CD4-positive, alpha-beta memory T cell (primary cell): ENCODE results near the gene POLR3C. TPM values are rescaled to one million over a fixed set of nuclear protein-coding genes. Genes with fewer than 3 reads are reported as not detected.
"Not testable (repeated sequence)": the region's sequence is repeated elsewhere in the genome, so short reads cannot be mapped to it uniquely, and the experiment has no call there.

Experiments used
- CTCF ChIA-PET: fragments of 350-600 bp; sonication (Branson Sonifier 250); formaldehyde crosslinking; loops from one replicate; lab custom pipeline; 2021; ENCODE audit warnings: inconsistent platforms; ENCODE audit not compliant: partially characterized antibody; lab: Charles Lee
- POLR2A ChIA-PET: fragments of 350-600 bp; sonication (Branson Sonifier 250); formaldehyde crosslinking; loops from one replicate; lab custom pipeline; 2021; ENCODE audit not compliant: partially characterized antibody; lab: Charles Lee
- DNase-seq, 5 donors: peaks; one replicate each; pipeline versions ENCODE4 v3.0.0 to v3.0.0-alpha.2; 2020 to 2022; ENCODE audit warnings: mixed read lengths in 1 of 5
- H3K27ac ChIP-seq: one replicate; pipeline ENCODE4 v1.7.0; 2013; ENCODE audit warnings: low read depth, low read length
- H3K27me3 ChIP-seq: 2 replicates; pipeline ENCODE4 v1.7.0; 2013; ENCODE audit warnings: mild to moderate bottlenecking, low read length, moderate library complexity; ENCODE audit not compliant: insufficient read depth
- H3K36me3 ChIP-seq: 2 replicates; pipeline ENCODE4 v1.7.0; 2013; ENCODE audit warnings: mild to moderate bottlenecking, low read length, moderate library complexity; ENCODE audit not compliant: insufficient read depth
- H3K4me1 ChIP-seq: 2 replicates; pipeline ENCODE4 v1.7.0; 2013; ENCODE audit warnings: mild to moderate bottlenecking, low read length, moderate library complexity; ENCODE audit not compliant: insufficient read depth
- H3K4me3 ChIP-seq, 2 donors: one replicate each; pipeline ENCODE4 v1.7.0; 2013; ENCODE audit warnings: low read length in 2 of 2, mild to moderate bottlenecking in 1 of 2
- H3K9me3 ChIP-seq, 2 donors: one replicate each; pipeline ENCODE4 v1.7.0; 2013; ENCODE audit warnings: low read length in 2 of 2, control low read depth in 1 of 2; ENCODE audit not compliant: control insufficient read depth in 1 of 2
- H3K27ac Mint-ChIP-seq, 7 donors: one replicate each; pipeline ENCODE4 v1.8.0; 2020 to 2021; ENCODE audit warnings: mixed read lengths in 7 of 7, mild to moderate bottlenecking in 6 of 7, inconsistent platforms in 3 of 7, moderate library complexity in 3 of 7
- H3K27me3 Mint-ChIP-seq, 2 donors: one replicate each; pipeline ENCODE4 v1.8.0; 2020 to 2021; ENCODE audit warnings: mixed read lengths in 2 of 2
- H3K36me3 Mint-ChIP-seq, 2 donors: one replicate each; pipeline ENCODE4 v1.8.0; 2020 to 2021; ENCODE audit warnings: mixed read lengths in 2 of 2, inconsistent platforms in 1 of 2, mild to moderate bottlenecking in 1 of 2
- H3K4me1 Mint-ChIP-seq, 4 donors: one replicate each; pipeline ENCODE4 v1.8.0; 2020 to 2021; ENCODE audit warnings: mixed read lengths in 4 of 4, mild to moderate bottlenecking in 1 of 4
- H3K4me3 Mint-ChIP-seq, 8 donors: one replicate each; pipeline ENCODE4 v1.8.0; 2020 to 2021; ENCODE audit warnings: mixed read lengths in 8 of 8, mild to moderate bottlenecking in 7 of 8, moderate library complexity in 6 of 8, inconsistent platforms in 3 of 8
- H3K9me3 Mint-ChIP-seq, 8 donors: one replicate each; pipeline ENCODE4 v1.8.0; 2020 to 2021; ENCODE audit warnings: mixed read lengths in 8 of 8, mild to moderate bottlenecking in 5 of 8, inconsistent platforms in 3 of 8, moderate library complexity in 1 of 8
- intact Hi-C: fragments of 100-400 bp; cut with micrococcal nuclease; formaldehyde crosslinking; loops from one replicate; pipeline ENCODE4 v1.15.1; 2023
- polyA plus RNA-seq, 2 donors: library from polyadenylated mRNA; unstranded; fragments of 300-500 nt; fragmentation: Illumina TruSeq; gene quantifications; one replicate each; pipeline ENCODE4 v1.2.3, GENCODE V29; 2021
- total RNA-seq, 2 experiments: library from RNA; stranded (reverse); gene quantifications; one replicate each; pipeline ENCODE4 v1.2.3, GENCODE V29; 2021

The POLR3C gene
- total and polyA plus RNA-seq, 4 experiments from 2014 or later: 43.5 to 52.0 (median 44.2) TPM

- Mint-ChIP-seq H3K9me3 (peaks cover 0 to 2% (median 0%) of the 10 kb centered on the region in 8 donors), H3K27me3 (no peaks in the 10 kb centered on the region), H3K27ac (peak overlapping the region in 2 of 7 donors; percentile 37 to 69), H3K4me1 (peaks cover 40 to 58% (median 47%) of the 10 kb centered on the region in 4 donors), H3K36me3 (peaks cover 9 to 15% of the 10 kb centered on the region in 2 donors), H3K4me3 (no peak overlapping the region)
- no peaks in the 10 kb centered on the region for H3K36me3 ChIP-seq
- no peak overlapping the region for H3K4me3 ChIP-seq
- no peak for DNase-seq
- intact Hi-C loops: no loop called here
- ChIA-PET CTCF (interaction anchor here (1.2 to 1.3 kb wide), 2 partner anchors 8 to 41 kb away, joined by 3 to 5 read pairs; partner anchors contain the start of gene NUDT17), POLR2A (no interaction called here)
- no peaks in the 10 kb centered on the region for H3K9me3 ChIP-seq
- no peak overlapping the region for H3K27ac ChIP-seq
- H3K4me1 ChIP-seq: no peaks in the 10 kb centered on the region
- no peaks in the 10 kb centered on the region for H3K27me3 ChIP-seq
Measured at GRCh38 chr1:145804235-145805045, 19.6 kb upstream of the POLR3C start.

DNA sequence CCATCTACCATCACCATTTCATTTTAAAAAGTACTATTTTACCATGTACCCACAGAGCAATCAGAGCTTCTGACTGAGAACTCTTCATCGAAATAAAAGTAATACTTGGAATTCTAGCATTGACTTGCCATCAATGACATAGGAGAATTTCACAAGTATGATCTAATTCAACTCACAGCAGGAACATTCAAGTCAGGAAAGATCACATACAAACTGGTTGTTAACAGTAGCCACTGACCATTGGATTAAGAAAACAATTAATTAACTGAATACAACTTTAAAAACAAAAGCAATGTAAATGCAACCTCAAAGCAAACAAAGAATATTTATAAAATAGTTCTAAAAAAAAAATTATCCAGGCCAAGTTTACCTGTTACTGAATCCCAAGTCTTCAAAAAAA is 18.9 kb upstream of the POLR3C start:
- peaks cover 36 to 54% (median 44%) of the 10 kb centered on the region in 4 donors for H3K4me1 Mint-ChIP-seq
- H3K27ac Mint-ChIP-seq: no peak overlapping the region
- H3K36me3 Mint-ChIP-seq: peaks cover 6 to 9% of the 10 kb centered on the region in 2 donors

GRCh38 chr1:145806408-145806807 is 17.6 kb upstream of the POLR3C start:
- H3K27me3 ChIP-seq: no peaks in the 10 kb centered on the region
- no peak overlapping the region for H3K27ac ChIP-seq
- H3K9me3 ChIP-seq: no peaks in the 10 kb centered on the region
- Mint-ChIP-seq H3K4me3 (no peak overlapping the region), H3K4me1 (peaks cover 31 to 47% (median 39%) of the 10 kb centered on the region in 4 donors), H3K9me3 (no peaks in the 10 kb centered on the region), H3K36me3 (peaks cover 4 to 5% of the 10 kb centered on the region in 2 donors), H3K27me3 (no peaks in the 10 kb centered on the region), H3K27ac (peak overlapping the region in 1 of 7 donors; percentile 4)
- H3K36me3 ChIP-seq: no peaks in the 10 kb centered on the region
- CTCF ChIA-PET: interaction anchor here (0.7 kb wide), 1 partner anchor 40 kb away, joined by 3 read pairs; no protein-coding TSS in a partner anchor
- no peak overlapping the region for H3K4me3 ChIP-seq
- intact Hi-C loops: no loop called here
- POLR2A ChIA-PET: no interaction called here
- no peak for DNase-seq
- no peaks in the 10 kb centered on the region for H3K4me1 ChIP-seq

More for the DNA sequence above, 18.9 kb upstream of the POLR3C start:
- Mint-ChIP-seq H3K9me3 (no peaks in the 10 kb centered on the region), H3K4me3 (no peak overlapping the region), H3K27me3 (no peaks in the 10 kb centered on the region)
- no peak overlapping the region for H3K27ac ChIP-seq
- H3K4me1 ChIP-seq: no peaks in the 10 kb centered on the region
- ChIA-PET POLR2A (no interaction called here), CTCF (interaction anchor here (1.2 to 1.3 kb wide), 2 partner anchors 9 to 40 kb away, joined by 3 to 5 read pairs; partner anchors contain the start of gene NUDT17)
- no peaks in the 10 kb centered on the region for H3K9me3 ChIP-seq
- no peak overlapping the region for H3K4me3 ChIP-seq
- intact Hi-C loops: no loop called here
- no peak for DNase-seq
- no peaks in the 10 kb centered on the region for H3K27me3 ChIP-seq
- no peaks in the 10 kb centered on the region for H3K36me3 ChIP-seq

GRCh38 chr1:145806844-145807243 is 17.2 kb upstream of the POLR3C start:
- Mint-ChIP-seq H3K9me3 (no peaks in the 10 kb centered on the region), H3K4me3 (no peak overlapping the region), H3K36me3 (peaks cover 2 to 5% of the 10 kb centered on the region in 2 donors), H3K27ac (no peak overlapping the region), H3K27me3 (no peaks in the 10 kb centered on the region), H3K4me1 (peaks cover 29 to 43% (median 39%) of the 10 kb centered on the region in 4 donors)
- no peak for DNase-seq
- no peaks in the 10 kb centered on the region for H3K27me3 ChIP-seq
- CTCF ChIA-PET: interaction anchor here (0.7 kb wide), 1 partner anchor 39 kb away, joined by 3 read pairs; no protein-coding TSS in a partner anchor
- H3K4me1 ChIP-seq: no peaks in the 10 kb centered on the region
- no peaks in the 10 kb centered on the region for H3K36me3 ChIP-seq
- no peaks in the 10 kb centered on the region for H3K9me3 ChIP-seq
- H3K4me3 ChIP-seq: no peak overlapping the region
- no peak overlapping the region for H3K27ac ChIP-seq
- intact Hi-C loops: no loop called here
- POLR2A ChIA-PET: no interaction called here

- H3K4me1 Mint-ChIP-seq, H3K36me3 Mint-ChIP-seq, H3K4me1 ChIP-seq, intact Hi-C loops, POLR2A ChIA-PET, H3K27me3 ChIP-seq, CTCF ChIA-PET, H3K9me3 ChIP-seq, H3K9me3 Mint-ChIP-seq, H3K27ac Mint-ChIP-seq, H3K27ac ChIP-seq, DNase-seq, H3K27me3 Mint-ChIP-seq, H3K36me3 ChIP-seq, H3K4me3 Mint-ChIP-seq, H3K4me3 ChIP-seq: not testable (repeated sequence)
Measured at GRCh38 chr1:145812977-145813810, 10.8 kb upstream of the POLR3C start.

DNA sequence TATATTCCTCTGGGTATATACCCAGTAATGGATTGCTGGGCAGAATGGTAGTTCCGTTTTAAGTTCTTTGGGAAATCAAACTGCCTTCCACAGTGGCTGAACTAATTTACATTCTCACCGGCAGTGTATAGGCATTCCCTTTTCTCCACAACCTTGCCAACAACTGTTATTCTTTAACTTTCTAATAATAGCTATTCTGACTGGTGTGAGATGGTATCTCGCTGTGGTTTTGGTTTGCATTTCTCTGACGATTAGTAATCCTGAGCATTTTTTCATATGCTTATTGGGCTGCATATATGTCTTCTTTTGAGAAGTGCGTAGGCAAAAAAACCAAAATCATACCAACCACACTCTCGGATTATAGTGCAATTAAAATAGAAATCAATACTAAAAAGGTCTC is 5.9 kb upstream of the POLR3C start:
- CTCF ChIA-PET, H3K27ac Mint-ChIP-seq, POLR2A ChIA-PET, H3K36me3 Mint-ChIP-seq, H3K27ac ChIP-seq, H3K4me1 ChIP-seq, H3K27me3 Mint-ChIP-seq, H3K4me3 ChIP-seq, intact Hi-C loops, H3K9me3 ChIP-seq, H3K27me3 ChIP-seq, H3K9me3 Mint-ChIP-seq, H3K4me3 Mint-ChIP-seq, H3K4me1 Mint-ChIP-seq, H3K36me3 ChIP-seq: not testable (repeated sequence)
- DNase-seq: peak in 2 of 5 donors; percentile 14
